B cell (primary cell): Measurements from ENCODE around the gene ANTKMT. TPM values are rescaled to one million over a fixed set of nuclear protein-coding genes. Genes with fewer than 3 reads are reported as not detected.

Source experiments
- ATAC-seq: fragments of 200-7000 bp; cut with Tn5 transposase; one replicate; pipeline ENCODE4 v1.10.0; 2021; ENCODE audit warnings: low read depth, mild to moderate bottlenecking, moderate number of reproducible peaks, moderate library complexity
- CTCF ChIA-PET: fragments of 350-600 bp; sonication (Branson Sonifier 250); formaldehyde crosslinking; loops from one replicate; lab custom pipeline; 2021; ENCODE audit warnings: antibody characterized with exemption, inconsistent platforms; lab: Charles Lee
- POLR2A ChIA-PET: fragments of 350-600 bp; sonication (Branson Sonifier 250); formaldehyde crosslinking; loops from one replicate; lab custom pipeline; 2021; ENCODE audit warnings: antibody characterized with exemption; lab: Charles Lee
- DNase-seq: peaks from one replicate; pipeline ENCODE4 v3.0.0; 2013
- H2AFZ ChIP-seq: 2 replicates; pipeline ENCODE4 v1.6.1; 2012; ENCODE audit warnings: mild to moderate bottlenecking, low read depth, low read length; ENCODE audit not compliant: insufficient read depth, poor library complexity, severe bottlenecking
- H3K27ac ChIP-seq, 2 donors: 1 replicate in 1 of 2; 2 replicates in 1 of 2; pipeline ENCODE4 v1.5.1; 2012 to 2013; ENCODE audit warnings: low read length in 2 of 2, mild to moderate bottlenecking in 2 of 2, moderate library complexity in 1 of 2
- H3K27me3 ChIP-seq, 4 experiments: fragments of 200-600 bp in 1 of 4; sonication (generic) in 1 of 4; replicated peaks in 1 of 4; 1 replicate in 2 of 4; 2 replicates in 2 of 4; pipeline versions ENCODE4 v1.6.1 to v1.7.0; 2013 to 2016; ENCODE audit warnings: low read length in 3 of 4, mild to moderate bottlenecking in 2 of 4, mixed read lengths in 1 of 4, moderate library complexity in 1 of 4; ENCODE audit not compliant: insufficient read depth in 4 of 4, control insufficient read depth in 3 of 4; ENCODE audit errors: control extremely low read depth in 1 of 4
- H3K36me3 ChIP-seq, 2 experiments: replicated peaks in 1 of 2; 1 replicate in 1 of 2; 2 replicates in 1 of 2; pipeline versions ENCODE4 v1.6.1 to v1.7.1; 2013; ENCODE audit warnings: low read length in 1 of 2; ENCODE audit not compliant: insufficient read depth in 2 of 2, control insufficient read depth in 1 of 2; ENCODE audit errors: control extremely low read depth in 1 of 2, extremely low read depth in 1 of 2
- H3K4me1 ChIP-seq, 2 donors: fragments of 200-600 bp in 1 of 2; sonication (generic) in 1 of 2; 1 replicate in 1 of 2; 2 replicates in 1 of 2; pipeline versions ENCODE4 v1.5.1 to v1.6.1; 2013 to 2017; ENCODE audit warnings: low read length in 2 of 2; ENCODE audit not compliant: control insufficient read depth in 2 of 2, insufficient read depth in 2 of 2
- H3K4me2 ChIP-seq: replicated peaks from 2 replicates; pipeline ENCODE3; 2012; ENCODE audit warnings: mild to moderate bottlenecking, low read depth, low read length; ENCODE audit not compliant: poor library complexity, severe bottlenecking
- H3K4me3 ChIP-seq, 5 experiments: fragments of 200-600 bp in 1 of 5; sonication (generic) in 1 of 5; 1 replicate in 3 of 5; 2 replicates in 2 of 5; pipeline versions ENCODE4 v1.5.1 to v1.7.0; 2011 to 2016; ENCODE audit warnings: low read length in 4 of 5, mild to moderate bottlenecking in 4 of 5, low read depth in 2 of 5, control low read depth in 1 of 5, moderate library complexity in 1 of 5; ENCODE audit not compliant: insufficient read depth in 1 of 5; ENCODE audit errors: control extremely low read depth in 1 of 5, extremely low read depth in 1 of 5
- H3K79me2 ChIP-seq: fragments of 200-600 bp; sonication (generic); one replicate; pipeline ENCODE4 v1.6.0; 2016; ENCODE audit warnings: low read length; ENCODE audit not compliant: control insufficient read depth, insufficient read depth
- H3K9ac ChIP-seq: fragments of 200-600 bp; sonication (generic); 2 replicates; pipeline ENCODE4 v1.6.1; 2017; ENCODE audit warnings: mild to moderate bottlenecking, low read length, moderate library complexity
- H3K9me3 ChIP-seq, 3 donors: one replicate each; pipeline versions ENCODE4 v1.6.1 to v1.7.1; 2013; ENCODE audit warnings: low read length in 2 of 3; ENCODE audit not compliant: control insufficient read depth in 2 of 3, insufficient read depth in 1 of 3; ENCODE audit errors: control extremely low read depth in 1 of 3
- H4K20me1 ChIP-seq: 2 replicates; pipeline ENCODE4 v1.6.0; 2012; ENCODE audit warnings: mild to moderate bottlenecking, low read length; ENCODE audit not compliant: insufficient read depth, control insufficient read depth, poor library complexity, severe bottlenecking
- H3K27ac Mint-ChIP-seq: one replicate; pipeline ENCODE4 v1.8.0; 2021; ENCODE audit warnings: mixed read lengths
- H3K27me3 Mint-ChIP-seq: one replicate; pipeline ENCODE4 v1.8.0; 2021; ENCODE audit warnings: mixed read lengths
- H3K4me1 Mint-ChIP-seq: one replicate; pipeline ENCODE4 v1.8.0; 2021; ENCODE audit warnings: mixed read lengths
- H3K4me3 Mint-ChIP-seq: one replicate; pipeline ENCODE4 v1.8.0; 2021; ENCODE audit warnings: mixed read lengths
- H3K9me3 Mint-ChIP-seq: one replicate; pipeline ENCODE4 v1.8.0; 2022; ENCODE audit warnings: mixed read lengths; ENCODE audit not compliant: insufficient read depth
- CTCF ChIP-seq: fragments of 200-600 bp; IDR thresholded peaks from one replicate; pipeline ENCODE4 v1.8.0; 2022; ENCODE audit warnings: antibody characterized with exemption, mild to moderate bottlenecking
- EZH2 ChIP-seq: IDR thresholded peaks from 2 replicates; pipeline ENCODE4 v1.6.1; 2012; ENCODE audit warnings: borderline replicate concordance, low read depth, mild to moderate bottlenecking, moderate library complexity, low read length; ENCODE audit not compliant: insufficient read depth, poor library complexity, severe bottlenecking
- WGBS: methylation state at CpG from one replicate; pipeline ENCODE4 v1.1.5; 2013; ENCODE audit warnings: missing lambda C conversion rate; ENCODE audit not compliant: insufficient coverage; 5-methylcytosine and 5-hydroxymethylcytosine counted together
- intact Hi-C: fragments of 100-400 bp; cut with micrococcal nuclease; formaldehyde crosslinking; loops from one replicate; pipeline ENCODE4 v1.10.0; 2022
- polyA plus RNA-seq: library from polyadenylated mRNA; depleted of rRNA; stranded (reverse); fragments of >200 nt; gene quantifications from 2 replicates; pipeline ENCODE4 v1.2.3, GENCODE V29; 2012
- total RNA-seq, 2 donors: library from RNA; stranded (reverse); fragments of 120-200 nt in 1 of 2; gene quantifications; 1 replicate in 1 of 2; 2 replicates in 1 of 2; pipeline versions ENCODE4 v1.2.3 to v1.2.4, GENCODE V29; 2013 to 2022

ANTKMT gene
- total and polyA plus RNA-seq, 2 donors (not counting 1 experiment from before 2014, with no cell fraction given): 41.0 to 54.1 TPM

- ATAC-seq (no peak), DNase-seq (no peak)
- Histone ChIP-seq H3K27me3 (peaks cover 0 to 72% (median 34%) of the 10 kb centered on the region in 4 experiments), H3K36me3 (no peaks in the 10 kb centered on the region), H3K4me1 (peaks cover 13 to 16% of the 10 kb centered on the region in 2 donors), H3K4me2 (no peak overlapping the region), H3K9me3 (peaks cover 0 to 17% (median 0%) of the 10 kb centered on the region in 3 donors), H4K20me1 (no peaks in the 10 kb centered on the region), H3K79me2 (no peaks in the 10 kb centered on the region), H3K4me3 (no peak overlapping the region), H3K9ac (no peak overlapping the region), H2AFZ (no peak overlapping the region), H3K27ac (no peak overlapping the region)
- ChIA-PET CTCF (interaction anchor here (0.7 to 7.6 kb wide), 6 partner anchors 11 to 350 kb away, joined by 3 to 94 read pairs (median 3); partner anchors contain the start of genes ANTKMT, CHTF18 and RPUSD1), POLR2A (no interaction called here)
- intact Hi-C loops: loop anchor here (2.0 kb wide), 1 partner anchor 393 kb away; no protein-coding TSS in a partner anchor
- TF ChIP-seq EZH2: no peak
- TF ChIP-seq CTCF: no peak
- Mint-ChIP-seq H3K4me3 (no peak overlapping the region), H3K4me1 (peaks cover 4% of the 10 kb centered on the region), H3K27me3 (peaks cover 26% of the 10 kb centered on the region), H3K9me3 (no peaks in the 10 kb centered on the region), H3K27ac (no peak overlapping the region)
- 40% methylated on average over 30 of the region's 30 CpGs for WGBS
Observed at GRCh38 chr16:709566-710499, 11.1 kb upstream of the ANTKMT start.
